LNCAP (cell line): ENCODE measurements around the gene ABCA13.

Experiments used
- TF ChIP-seq, protein P1 (sequence below): fragments of 450-650 bp; IDR thresholded peaks from 2 replicates; pipeline ENCODE4 v1.5.1; 2017; ENCODE audit warnings: mild to moderate bottlenecking

ABCA13 gene

DNA sequence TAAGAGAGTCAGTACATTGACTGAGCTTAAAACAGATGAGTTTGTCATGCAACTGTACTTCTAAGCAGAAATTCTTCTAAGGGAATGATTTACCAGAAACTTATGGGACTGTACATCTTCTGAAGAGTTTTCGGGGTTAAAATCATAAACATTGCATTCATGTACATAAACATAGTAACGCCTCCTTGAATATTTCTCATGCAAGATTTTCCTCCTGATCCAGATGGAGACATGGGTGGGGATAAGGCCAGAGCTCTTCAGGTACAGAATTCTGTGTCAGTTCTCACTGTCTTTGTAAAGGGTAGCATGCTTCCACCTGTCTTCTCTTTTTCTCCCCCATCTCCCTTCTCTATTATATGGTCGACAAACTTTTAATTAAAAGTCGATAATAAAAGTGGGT is 335.3 kb downstream of the ABCA13 start:
- TF ChIP-seq, protein P1, sequence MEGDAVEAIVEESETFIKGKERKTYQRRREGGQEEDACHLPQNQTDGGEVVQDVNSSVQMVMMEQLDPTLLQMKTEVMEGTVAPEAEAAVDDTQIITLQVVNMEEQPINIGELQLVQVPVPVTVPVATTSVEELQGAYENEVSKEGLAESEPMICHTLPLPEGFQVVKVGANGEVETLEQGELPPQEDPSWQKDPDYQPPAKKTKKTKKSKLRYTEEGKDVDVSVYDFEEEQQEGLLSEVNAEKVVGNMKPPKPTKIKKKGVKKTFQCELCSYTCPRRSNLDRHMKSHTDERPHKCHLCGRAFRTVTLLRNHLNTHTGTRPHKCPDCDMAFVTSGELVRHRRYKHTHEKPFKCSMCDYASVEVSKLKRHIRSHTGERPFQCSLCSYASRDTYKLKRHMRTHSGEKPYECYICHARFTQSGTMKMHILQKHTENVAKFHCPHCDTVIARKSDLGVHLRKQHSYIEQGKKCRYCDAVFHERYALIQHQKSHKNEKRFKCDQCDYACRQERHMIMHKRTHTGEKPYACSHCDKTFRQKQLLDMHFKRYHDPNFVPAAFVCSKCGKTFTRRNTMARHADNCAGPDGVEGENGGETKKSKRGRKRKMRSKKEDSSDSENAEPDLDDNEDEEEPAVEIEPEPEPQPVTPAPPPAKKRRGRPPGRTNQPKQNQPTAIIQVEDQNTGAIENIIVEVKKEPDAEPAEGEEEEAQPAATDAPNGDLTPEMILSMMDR, result no peak

DNA sequence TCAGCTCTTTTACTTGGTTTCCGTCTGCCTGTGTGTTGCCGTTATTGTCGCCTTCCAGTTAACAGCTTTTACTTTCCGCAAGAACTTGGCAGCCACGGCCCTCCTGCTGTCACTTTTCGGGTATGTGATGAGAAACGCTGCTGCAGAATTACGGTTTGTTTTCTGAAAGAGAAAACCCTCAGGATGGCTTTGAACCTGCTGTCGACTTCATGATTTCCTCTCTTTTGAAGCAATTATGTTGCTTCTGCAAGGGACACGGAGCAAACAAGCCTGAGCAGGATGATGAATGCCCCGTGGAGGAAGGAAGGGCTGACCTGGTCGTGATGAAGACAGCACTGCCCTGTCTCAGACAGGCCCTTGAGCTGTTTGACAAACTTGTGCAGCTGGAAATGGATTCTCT is 339.8 kb downstream of the ABCA13 start:
- TF ChIP-seq, protein P1, result no peak

GRCh38 chr7:48512892-48513291 is 341.6 kb downstream of the ABCA13 start:
- TF ChIP-seq, protein P1, result no peak

DNA sequence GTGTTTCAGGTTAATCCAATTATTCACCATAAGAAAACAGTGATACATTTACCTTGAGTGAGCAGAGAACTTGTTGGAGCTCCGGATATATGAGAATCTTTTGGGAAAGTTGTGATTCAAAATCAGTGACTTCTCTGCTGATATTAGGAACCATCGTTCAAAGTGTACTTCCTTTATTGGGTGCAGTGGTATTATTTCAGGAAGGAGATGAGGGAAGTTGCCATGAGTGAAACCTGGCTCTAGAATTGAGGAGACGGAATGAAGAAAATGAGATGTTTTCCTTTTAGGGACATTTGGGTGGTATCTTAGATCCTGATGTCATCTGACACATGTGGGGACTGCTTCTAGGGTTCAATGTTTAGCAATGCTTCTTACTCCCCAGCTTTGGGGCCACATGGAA is 343.9 kb downstream of the ABCA13 start:
- TF ChIP-seq, protein P1, result no peak

DNA sequence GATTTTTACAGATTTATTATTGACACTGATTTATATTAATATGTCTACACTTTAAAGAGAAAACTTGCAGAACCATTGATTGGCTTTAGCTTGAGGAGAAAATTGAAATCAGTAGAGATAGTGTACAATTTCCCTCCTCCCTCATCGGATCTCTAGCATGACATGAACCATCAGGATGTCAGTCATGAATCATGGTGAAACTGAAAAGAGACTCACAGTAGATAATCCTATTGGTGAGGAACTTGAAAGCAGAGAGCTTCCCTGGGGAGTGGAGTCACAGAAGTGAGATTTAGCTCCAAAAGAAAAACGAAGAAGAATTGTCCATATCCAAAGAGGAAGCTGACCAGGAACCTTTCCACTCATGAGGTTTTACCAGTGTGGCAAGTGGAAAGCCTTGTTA is 346.8 kb downstream of the ABCA13 start:
- TF ChIP-seq, protein P1, result no peak

DNA sequence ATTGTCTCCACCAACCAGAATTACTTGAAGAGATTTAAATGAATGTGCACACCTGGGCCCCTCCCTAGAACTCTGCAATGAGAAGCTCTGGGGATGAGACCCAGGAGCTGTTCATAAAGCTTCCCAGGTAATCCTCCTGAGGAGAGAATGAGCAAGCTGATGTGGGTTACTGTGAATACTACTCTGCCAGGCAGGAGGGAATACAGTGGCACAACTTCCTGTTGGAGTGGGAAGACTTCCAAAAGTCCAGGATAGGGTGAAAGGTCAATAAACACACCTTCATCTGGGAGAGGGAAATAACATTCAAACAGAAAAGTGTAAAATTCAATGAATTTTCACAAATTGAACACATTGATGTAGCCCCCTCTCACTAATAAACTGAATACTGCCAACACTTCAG is 351.4 kb downstream of the ABCA13 start:
- TF ChIP-seq, protein P1, result no peak

DNA sequence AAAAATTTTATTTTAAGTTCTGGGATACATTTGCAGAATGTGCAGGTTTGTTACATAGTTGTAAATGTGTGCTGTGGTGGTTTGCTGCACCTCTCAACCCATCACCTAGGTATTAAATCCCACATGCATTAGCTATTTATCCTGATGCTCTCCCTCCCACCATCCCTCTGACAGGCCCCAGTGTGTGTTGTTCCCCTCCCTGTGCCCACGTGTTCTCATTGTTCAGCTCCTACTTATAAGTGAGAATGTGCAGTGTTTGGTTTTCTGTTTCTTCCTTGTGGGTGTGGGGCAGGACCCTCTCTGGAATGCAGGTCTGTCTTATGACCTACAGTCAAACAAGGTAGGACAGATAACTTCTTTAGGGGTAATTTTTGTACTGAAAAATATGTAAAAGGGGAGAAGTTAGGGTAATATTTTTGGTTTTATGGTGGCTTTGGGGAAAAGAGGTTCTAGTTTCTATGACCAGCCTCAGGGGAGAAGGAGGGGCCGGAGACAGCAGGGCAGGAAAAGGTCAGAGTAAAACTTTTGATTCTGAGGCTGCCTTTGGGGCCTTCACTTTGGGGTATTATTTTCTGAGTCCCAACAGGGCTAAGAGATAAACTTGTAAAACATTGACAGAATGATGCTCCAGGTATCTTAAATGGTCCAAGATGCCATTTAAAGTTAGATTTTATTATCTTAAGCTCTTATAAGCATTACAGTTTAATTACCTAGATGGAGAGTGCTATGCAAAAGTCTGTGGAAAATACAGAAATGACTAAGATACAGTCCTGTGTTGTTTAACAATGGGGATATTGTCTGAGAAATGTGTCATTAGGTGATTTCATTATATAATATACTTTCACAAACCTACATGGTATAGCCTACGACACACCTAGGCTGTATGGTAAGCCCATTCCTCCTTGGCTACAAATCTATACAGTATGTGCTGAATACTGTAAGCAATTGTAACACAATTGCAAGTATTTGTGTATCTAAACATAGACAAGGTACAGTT is 354.8 kb downstream of the ABCA13 start:
- TF ChIP-seq, protein P1, result no peak
